BE2C (cell line): ENCODE measurements around the gene SAMHD1.

Experiments
- DNase-seq: peaks from one replicate; pipeline ENCODE4 v3.0.0-alpha.2; 2020
- H3K27me3 ChIP-seq: fragments of 250-450 bp; sonication (Bioruptor Pico); 2 replicates; pipeline ENCODE4 v1.5.1; 2020; ENCODE audit warnings: mild to moderate bottlenecking
- H3K36me3 ChIP-seq: fragments of 250-450 bp; sonication (Bioruptor Pico); 2 replicates; pipeline ENCODE4 v1.5.1; 2020; ENCODE audit warnings: mild to moderate bottlenecking
- H3K4me1 ChIP-seq: fragments of 250-450 bp; sonication (Bioruptor Pico); 2 replicates; pipeline ENCODE4 v1.5.1; 2020
- H3K4me3 ChIP-seq: 2 replicates; pipeline ENCODE4 v1.5.1; 2011; ENCODE audit warnings: low read depth, low read length
- H3K9me3 ChIP-seq: fragments of 250-450 bp; sonication (Bioruptor Pico); 2 replicates; pipeline ENCODE4 v1.5.1; 2020
- CTCF ChIP-seq: IDR thresholded peaks from 2 replicates; pipeline ENCODE4 v1.5.1; 2012; ENCODE audit warnings: mild to moderate bottlenecking, low read depth, low read length

Gene SAMHD1

GRCh38 chr20:36860339-36860738 lies 91.2 kb downstream of the SAMHD1 start:
- no peaks in the 10 kb centered on the region for H3K9me3 ChIP-seq
- H3K4me1 ChIP-seq: no peaks in the 10 kb centered on the region; the same call in 1 of the 2 replicates
- no peak for TF ChIP-seq CTCF
- no peaks in the 10 kb centered on the region for H3K27me3 ChIP-seq
- H3K36me3 ChIP-seq: peaks cover 10% of the 10 kb centered on the region
- no peak overlapping the region for H3K4me3 ChIP-seq
- no peak for DNase-seq

- no peaks in the 10 kb centered on the region for H3K9me3 ChIP-seq
- peaks cover 10% of the 10 kb centered on the region for H3K36me3 ChIP-seq
- no peak overlapping the region for H3K4me3 ChIP-seq
- DNase-seq: no peak
- no peaks in the 10 kb centered on the region; the same call in 1 of the 2 replicates for H3K4me1 ChIP-seq
- no peaks in the 10 kb centered on the region for H3K27me3 ChIP-seq
- TF ChIP-seq CTCF: no peak
Measured at GRCh38 chr20:36859700-36860330, 91.7 kb downstream of the SAMHD1 start.

- Histone ChIP-seq H3K27me3 (no peaks in the 10 kb centered on the region), H3K4me3 (no peak overlapping the region), H3K4me1 (no peaks in the 10 kb centered on the region; the same call in 1 of the 2 replicates), H3K36me3 (peaks cover 10% of the 10 kb centered on the region), H3K9me3 (no peaks in the 10 kb centered on the region)
- no peak for DNase-seq
- TF ChIP-seq CTCF: no peak
Measured at GRCh38 chr20:36859282-36859555, 92.3 kb downstream of the SAMHD1 start.

GRCh38 chr20:36856691-36857635 lies 94.5 kb downstream of the SAMHD1 start:
- peaks cover 16% of the 10 kb centered on the region for H3K36me3 ChIP-seq
- TF ChIP-seq CTCF: no peak
- H3K27me3 ChIP-seq: no peaks in the 10 kb centered on the region
- H3K4me3 ChIP-seq: no peak overlapping the region
- H3K4me1 ChIP-seq: no peaks in the 10 kb centered on the region; the same call in 1 of the 2 replicates
- no peaks in the 10 kb centered on the region for H3K9me3 ChIP-seq
- no peak for DNase-seq

GRCh38 chr20:36856195-36856594 lies 95.3 kb downstream of the SAMHD1 start:
- Histone ChIP-seq H3K4me1 (no peaks in the 10 kb centered on the region; the same call in 1 of the 2 replicates), H3K27me3 (no peaks in the 10 kb centered on the region), H3K4me3 (no peak overlapping the region), H3K36me3 (peaks cover 20% of the 10 kb centered on the region), H3K9me3 (no peaks in the 10 kb centered on the region)
- no peak for DNase-seq
- TF ChIP-seq CTCF: no peak

- Histone ChIP-seq H3K4me3 (no peak overlapping the region), H3K36me3 (peaks cover 18% of the 10 kb centered on the region), H3K4me1 (no peaks in the 10 kb centered on the region; the same call in 1 of the 2 replicates), H3K27me3 (no peaks in the 10 kb centered on the region), H3K9me3 (peaks cover 3% of the 10 kb centered on the region; the same call in 1 of the 2 replicates)
- no peak for TF ChIP-seq CTCF
- DNase-seq: no peak
Measured at GRCh38 chr20:36855241-36855657, 96.3 kb downstream of the SAMHD1 start.
